NK-92 (cell line): ENCODE results near the gene XYLT1.
"Not testable (repeated sequence)": the region's sequence is repeated elsewhere in the genome, so short reads cannot be mapped to it uniquely, and the experiment has no call there.

Experiments
- DNase-seq: peaks from one replicate; lab custom pipeline; 2025; ENCODE audit not compliant: unreplicated experiment; lab: John Stamatoyannopoulos, UW

XYLT1 gene

DNA sequence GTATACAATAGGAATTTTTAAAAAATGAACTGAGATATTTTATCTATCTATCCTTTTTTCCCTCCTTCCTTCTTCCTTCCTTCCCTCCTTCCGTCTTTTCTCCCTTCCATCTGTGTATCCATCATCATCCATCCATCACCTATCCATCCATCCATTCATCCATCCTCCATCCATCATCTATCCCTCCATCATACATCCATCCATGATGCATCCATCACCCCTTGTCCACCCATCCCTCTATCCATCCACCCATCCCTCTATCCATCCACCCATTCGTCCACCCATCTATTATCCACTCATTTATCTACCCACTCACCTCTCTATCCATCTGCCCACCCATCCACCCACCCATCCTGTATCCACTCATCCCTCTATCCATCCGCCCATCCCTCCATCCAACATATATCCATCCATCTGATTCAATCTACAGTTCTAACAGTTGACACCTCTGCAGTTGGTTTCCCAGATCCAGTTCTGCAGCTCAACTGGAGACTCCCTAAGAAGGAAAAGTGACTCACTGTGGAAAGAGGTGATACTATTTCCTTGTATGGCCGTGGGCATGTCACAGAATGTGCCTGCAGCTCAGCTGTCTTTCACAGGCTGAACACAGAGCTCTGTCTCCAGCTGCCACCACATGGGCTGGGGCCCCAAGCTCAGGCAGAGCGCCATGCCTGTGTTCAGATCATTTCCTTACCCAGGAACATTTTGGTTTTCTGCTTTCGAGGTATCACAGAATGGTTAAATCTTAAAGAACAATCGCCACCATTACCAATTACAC, 130.8 kb downstream of the XYLT1 start:
- DNase-seq = no peak

DNA sequence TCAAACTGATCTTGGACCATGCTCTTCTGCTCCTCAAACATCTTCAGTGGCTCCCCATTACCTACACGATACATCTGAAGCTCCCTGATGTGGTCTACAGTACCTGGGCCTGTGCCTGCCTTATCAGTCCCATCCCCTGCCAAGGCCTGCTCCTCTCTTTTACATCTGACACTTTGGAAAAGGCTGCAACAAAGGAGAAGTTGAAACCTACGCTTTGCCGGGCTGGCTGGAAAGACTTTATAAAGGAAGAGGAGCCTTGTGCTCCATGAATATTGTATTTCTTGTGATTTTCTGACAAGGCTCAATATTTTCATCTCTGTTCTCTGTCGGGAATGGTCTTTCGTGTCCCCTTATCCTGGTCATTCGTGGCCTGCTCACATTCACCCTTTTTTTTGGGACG, 132.5 kb downstream of the XYLT1 start:
- DNase-seq = no peak

DNA sequence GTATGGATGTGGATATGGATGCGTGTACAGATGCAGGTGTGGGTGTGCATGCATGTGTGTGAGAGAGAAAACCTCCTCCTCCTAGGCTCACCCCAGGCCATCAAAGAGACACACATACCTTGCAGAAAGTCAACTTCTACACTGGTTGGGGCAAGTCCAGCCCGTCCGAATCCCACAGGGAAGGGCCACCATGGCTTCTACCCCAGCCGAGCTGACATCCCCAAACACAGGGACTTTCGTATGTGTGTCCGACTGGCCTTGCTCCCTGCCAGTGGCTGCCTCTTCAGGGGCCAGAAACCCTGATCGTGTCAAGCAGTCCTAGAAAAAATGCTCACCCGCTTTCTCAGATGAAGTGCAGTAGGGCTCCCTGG, 134.2 kb downstream of the XYLT1 start:
- DNase-seq = no peak

DNA sequence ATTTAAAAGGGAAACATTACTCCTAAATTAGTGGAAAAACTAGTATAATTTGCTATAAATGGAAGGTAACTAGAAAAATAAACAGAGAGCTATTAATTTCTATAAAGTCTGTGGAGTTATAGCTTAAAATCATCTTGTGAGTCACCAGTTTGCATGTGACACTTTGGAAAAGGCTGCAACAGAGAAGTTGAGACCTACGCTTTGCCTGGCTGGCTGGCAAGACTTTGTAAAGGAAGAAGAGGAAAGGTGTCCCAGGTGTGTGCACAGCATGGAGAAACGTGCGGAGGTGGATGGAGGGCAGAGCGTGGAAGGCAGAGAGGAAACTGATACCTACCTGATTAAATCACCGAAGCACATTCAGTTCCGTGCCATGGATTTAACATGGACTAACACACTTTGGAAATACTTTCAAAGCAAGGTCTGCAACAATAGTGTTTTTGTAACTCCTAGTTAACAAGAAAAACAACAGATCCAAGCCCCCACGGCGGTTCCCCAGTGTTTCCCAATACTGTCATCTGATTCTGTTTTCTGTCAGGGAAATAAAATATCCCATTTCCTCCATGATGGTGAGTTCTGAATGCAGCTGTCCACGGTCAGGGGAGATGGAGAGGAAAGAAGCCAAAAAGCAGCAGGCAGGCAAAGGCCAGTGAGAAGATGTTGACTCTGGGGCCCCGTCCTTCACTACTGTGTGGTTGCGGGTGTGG, 134.8 kb downstream of the XYLT1 start:
- no peak for DNase-seq

DNA sequence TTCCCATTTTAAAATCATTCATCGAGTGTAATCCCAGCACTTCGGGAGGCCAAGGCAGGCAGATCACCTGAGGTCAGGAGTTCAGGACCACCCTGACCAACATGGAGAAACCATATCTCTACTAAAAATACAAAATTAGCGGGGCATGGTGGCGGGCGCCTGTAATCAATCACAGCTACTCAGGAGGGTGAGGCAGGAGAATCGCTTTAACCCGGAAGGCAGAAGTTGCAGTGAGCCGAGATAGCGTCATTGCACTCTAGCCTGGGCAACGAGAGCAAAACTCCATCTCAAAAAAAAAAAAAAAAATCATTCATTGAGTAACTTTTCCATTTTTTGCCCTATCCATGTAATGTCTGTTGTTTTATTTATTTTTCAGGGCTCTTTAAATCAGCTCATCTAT, 135.4 kb downstream of the XYLT1 start:
- not testable (repeated sequence) for DNase-seq

DNA sequence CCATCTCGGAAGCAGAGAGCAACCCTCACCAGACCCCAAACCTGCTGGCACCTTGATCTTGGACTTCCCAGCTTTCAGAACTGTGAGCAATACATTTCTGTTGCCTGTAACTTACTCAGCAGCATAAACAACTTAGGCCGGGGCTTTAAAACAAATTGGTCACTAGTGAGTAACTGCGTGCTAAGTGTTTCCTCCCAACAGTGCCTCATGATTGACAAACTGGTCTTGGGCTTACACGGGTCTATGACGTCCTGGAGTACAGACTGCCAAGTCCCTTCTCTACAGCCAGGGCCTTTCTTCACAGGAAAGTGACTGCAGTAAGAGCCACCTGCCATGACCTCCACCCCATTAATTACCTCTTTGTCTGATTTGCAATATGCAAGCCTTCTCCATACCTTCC, 136.7 kb downstream of the XYLT1 start:
- no peak for DNase-seq

DNA sequence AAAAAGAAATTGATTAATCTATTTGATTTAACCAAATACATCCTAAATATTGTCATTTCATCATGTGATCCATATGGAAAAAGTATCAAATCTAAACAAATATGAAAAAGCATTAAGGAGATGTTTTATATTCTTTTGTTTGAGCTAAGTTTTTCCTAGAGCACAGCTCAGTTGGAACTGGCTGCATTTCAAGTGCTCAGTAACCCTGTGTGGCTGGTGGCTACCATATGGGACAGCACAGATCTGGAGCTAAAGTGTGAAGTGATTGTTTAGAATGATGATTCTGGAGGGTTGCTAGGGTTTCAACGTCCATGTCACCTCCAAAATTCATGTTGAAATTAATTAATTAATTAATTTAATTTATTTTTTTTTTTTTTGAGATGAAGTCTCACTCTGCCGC, 137.5 kb downstream of the XYLT1 start:
- no peak for DNase-seq

DNA sequence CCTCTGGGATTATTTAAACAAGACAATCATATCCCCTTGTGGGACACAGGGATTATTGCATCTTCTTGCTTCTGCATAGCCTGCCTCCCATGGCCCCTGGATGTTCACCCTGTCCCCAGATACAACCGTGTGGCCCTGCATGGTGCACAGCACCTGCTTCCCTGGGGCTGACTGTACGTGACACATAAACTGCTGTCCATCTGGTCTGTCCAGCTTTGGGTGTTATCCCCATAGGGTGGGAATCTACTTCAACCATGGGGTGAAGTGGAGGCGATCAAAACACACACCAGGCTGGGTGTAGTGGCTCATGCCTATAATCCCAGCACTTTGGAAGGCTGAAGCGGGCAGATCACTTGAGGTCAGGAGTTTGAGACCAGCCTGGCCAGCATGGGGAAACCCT, 138.8 kb downstream of the XYLT1 start:
- no peak for DNase-seq

DNA sequence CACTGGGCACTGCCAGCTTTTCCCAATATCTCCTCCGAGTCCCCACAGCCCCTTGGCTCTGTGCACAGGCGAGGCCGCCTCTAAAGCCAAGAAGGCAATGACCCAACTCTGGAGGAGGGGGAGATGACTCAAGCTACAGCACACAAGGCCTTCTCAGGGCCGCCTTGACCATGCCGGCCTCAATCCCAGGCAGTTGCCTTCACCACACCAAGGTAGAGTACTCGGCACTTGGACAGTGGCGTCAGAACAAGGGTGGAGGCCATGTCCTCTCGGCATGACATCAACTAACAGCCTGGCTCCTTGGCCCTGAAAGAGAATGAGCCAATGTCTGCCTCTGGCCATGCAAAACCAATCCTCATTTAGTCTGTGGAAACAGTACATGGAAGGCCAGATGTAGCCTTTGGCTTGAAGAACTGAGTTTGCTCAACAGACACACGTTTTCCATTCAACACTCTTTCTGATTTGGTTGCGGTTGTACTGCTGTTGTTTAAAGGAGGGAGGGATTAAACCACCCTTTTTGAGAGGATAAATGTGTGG, 139.6 kb downstream of the XYLT1 start:
- DNase-seq = no peak

DNA sequence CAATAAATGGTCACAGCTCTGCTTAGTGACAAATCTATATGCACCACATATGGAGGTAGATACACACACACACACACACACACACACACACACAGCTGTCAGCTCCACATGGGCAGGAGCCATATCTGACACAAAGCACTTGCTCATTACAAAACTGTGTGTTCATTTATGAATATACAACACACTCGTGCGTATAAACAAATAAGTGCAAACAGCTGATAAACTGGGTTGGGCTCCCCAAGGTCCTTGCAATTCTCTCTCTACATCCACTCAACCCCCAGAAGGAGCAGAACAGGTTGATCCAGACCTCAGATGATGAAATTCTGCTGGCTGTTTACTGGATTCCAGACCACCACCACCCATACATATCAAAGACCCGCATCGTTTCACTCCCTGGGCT, 140.7 kb downstream of the XYLT1 start:
- DNase-seq = no peak

DNA sequence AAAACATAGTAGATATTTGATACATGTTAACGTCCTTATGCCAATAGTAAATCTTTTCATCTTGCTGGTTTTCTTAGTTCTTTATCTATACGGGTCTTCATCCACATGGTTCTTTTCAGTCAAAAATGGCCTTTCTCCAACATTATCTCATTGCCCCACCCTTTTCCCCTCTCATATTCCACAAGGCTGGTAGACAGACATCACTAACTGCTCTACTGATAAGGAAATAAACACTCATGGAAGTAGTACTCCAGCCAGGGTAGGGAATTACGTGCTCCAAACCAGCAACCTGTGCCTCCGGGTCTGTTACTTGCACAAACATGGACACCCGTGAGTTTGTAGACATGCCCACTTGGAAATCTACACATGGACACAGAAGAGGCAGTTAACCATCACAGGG, 141.4 kb downstream of the XYLT1 start:
- no peak for DNase-seq

DNA sequence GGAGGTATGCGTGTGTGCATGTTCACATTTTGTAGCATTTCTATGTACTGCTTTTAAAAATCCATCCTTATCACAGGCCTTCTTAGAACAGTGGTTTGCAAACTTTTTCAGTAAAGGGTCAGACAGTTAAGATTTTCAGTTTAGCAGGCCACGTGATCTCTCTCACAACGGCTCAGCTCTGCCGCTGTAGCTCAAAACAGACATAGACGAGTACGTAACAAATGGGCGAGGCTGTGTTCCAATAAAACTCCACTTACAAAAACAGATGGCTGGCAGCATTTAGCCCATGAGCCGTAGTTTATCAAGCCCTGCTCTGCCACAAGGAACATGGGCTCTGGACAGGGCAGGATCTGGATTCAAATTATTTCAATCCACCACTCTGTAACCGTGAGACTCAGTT, 141.8 kb downstream of the XYLT1 start:
- DNase-seq = no peak

DNA sequence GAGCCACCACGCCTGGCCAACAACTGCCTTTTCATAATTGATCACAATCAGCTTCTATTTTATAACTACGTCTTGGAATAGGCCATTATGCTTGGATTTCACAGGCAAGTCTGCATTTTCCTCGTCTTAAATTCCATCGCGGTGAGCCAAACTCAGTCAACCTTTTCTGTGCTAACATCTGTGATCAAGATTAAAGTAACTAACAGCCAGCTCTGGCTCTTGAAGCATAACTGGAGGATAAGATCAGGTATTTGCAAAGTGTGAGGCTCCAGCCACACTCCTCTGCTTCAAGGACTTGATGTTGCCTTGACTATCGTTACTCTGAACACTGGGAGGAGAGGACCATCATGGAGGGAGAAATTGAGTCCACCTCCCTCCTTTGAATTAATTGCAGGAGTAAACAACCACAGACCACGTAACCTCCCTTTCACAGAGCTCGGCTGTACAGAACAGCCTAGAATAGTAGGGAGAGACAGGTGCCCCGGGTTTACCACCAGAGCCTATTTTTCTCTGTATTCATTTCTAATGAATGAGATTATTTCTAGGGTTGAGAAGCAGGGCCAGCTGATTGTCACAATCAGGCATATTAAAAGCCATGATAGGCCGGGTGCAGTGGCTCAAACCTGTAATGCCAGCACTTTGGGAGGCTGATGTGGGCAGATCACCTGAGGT, 143.0 kb downstream of the XYLT1 start:
- DNase-seq = no peak

DNA sequence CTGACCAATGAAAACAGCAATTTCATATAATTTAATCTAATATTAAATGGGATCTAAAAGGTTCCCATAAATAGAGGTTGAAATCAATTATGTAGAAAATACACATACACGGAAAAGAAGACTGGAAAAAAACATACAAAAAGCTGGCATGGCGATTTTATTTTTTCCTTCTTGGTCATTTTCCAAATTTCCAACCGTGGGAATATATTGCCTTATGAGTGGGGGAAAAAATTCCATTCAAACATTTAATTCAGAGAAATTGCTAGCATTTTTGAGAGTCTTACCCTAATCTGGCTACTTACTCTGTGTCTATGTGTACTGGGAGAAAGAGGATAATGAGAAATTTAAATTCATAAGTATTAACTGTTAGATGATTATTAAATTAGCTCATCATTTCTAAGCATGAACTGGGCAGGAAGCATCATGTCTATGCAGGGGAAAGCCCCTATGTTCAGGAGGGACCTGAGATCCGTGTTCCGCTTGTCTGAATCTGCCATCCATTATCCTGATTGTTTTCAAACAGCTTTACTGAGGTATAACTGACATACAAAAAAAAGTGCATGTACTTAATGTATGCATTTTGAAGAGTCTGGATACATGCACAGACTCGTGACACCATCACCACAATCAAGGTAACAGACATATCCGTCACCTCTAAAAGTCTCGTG, 145.2 kb downstream of the XYLT1 start:
- DNase-seq = no peak

DNA sequence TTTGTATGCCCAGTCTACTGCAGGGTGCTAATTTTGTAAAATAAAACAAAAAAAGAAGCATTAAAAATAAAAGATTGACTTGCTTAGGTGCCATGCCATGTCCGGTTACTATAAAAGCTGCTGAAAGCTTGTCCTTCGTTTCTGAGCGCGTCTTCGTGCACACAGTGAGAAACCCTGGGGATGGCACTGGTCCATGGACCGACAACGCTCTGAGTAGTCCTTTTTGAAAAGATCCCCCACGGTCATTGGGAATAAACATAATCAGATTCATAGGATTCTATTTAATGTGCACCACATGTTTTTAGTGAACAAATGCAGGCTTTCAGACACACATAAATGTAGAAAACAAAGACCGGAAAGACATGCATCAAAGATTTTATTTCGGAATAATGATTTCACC, 146.3 kb downstream of the XYLT1 start:
- no peak for DNase-seq

DNA sequence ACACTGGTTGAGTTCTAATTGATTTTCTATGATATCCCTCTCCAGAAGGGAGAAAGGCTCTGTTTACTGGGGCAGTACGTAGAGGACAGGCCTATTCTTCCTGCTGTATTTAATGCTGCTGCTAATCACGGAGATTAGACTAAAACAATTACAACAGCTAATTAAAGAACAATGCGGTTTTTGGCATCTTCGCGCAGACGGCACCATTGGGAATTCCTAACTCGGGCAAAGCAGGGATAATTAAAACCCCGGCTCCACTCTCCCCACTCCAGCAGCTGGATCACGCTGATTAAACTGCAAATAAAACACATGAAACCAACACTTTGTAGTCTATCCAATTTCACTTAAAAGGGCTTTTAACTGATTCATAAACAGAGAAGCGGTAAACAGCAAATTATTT, 147.6 kb downstream of the XYLT1 start:
- no peak for DNase-seq

DNA sequence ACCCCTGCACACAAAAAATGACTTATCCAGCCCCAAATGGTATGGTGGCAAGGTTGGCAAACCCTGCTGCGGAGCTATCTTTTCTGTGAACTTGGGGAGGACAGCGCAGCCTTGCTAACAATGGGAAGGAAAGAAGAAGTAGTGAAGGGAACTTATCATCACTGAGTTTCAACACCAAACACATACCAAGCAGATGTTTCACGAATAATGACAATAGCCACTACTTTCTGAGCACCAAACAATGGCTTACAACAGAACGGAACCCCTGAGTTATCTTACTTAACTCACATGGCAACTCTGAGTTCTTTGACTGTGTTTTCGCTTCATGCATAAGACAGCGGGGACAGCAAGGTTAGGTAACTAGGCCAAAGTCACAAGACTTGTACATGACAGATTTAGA, 148.9 kb downstream of the XYLT1 start:
- no peak for DNase-seq

DNA sequence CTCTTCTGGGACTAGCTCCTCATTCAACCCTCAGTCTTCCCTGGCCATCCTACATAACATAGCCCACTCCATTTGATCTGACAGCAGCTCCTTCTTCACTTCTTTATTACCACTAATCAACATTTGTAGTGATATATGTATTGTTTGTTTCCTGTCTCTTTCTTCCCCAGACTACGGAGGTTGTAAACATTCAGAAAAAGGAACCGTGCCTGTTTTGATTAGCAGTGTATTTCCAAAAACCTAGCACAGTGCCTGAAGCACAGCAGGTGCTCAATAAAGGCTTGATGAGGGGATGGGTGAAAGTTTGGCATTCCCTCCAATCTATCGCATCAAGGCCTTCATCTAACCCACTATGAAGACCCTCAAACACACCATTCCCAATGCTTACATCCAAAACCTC, 150.8 kb downstream of the XYLT1 start:
- no peak for DNase-seq

DNA sequence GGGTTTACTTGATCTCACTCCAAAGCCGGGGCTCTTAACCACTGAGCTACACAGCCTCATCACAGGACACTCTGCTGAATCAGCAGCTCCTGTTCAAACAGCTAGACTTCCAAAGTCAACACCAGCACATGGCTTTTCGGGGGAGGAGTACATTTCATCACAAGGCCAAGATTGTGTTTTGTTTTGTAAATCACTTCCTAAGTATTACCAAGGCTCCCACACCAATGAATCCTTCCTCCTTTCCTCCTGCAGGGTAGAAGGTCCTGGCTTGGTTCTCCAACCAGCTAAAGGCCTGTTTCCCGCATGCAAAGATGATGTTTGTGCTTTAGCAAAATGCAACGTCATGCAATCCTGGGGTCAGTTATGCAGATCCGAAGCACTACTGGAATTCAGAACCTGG, 152.5 kb downstream of the XYLT1 start:
- no peak for DNase-seq

DNA sequence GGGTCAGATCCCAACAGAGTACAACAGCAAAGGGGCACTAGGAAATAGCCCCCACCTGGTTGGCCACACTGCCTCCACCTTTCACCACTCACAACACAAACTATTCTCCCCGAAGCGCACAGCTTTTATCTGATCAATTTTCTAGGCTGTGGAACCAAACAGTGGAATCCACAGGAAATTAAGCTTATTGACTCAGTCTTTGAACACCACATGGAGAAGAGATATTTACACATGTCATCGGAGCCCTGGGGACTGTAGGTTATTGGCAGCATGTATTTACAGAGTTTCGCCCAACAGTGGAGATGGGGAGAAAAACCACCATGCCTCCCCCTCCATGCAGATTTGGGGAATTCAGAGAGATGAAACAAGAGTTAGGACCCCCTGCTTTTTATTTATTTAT, 154.8 kb downstream of the XYLT1 start:
- no peak for DNase-seq

DNA sequence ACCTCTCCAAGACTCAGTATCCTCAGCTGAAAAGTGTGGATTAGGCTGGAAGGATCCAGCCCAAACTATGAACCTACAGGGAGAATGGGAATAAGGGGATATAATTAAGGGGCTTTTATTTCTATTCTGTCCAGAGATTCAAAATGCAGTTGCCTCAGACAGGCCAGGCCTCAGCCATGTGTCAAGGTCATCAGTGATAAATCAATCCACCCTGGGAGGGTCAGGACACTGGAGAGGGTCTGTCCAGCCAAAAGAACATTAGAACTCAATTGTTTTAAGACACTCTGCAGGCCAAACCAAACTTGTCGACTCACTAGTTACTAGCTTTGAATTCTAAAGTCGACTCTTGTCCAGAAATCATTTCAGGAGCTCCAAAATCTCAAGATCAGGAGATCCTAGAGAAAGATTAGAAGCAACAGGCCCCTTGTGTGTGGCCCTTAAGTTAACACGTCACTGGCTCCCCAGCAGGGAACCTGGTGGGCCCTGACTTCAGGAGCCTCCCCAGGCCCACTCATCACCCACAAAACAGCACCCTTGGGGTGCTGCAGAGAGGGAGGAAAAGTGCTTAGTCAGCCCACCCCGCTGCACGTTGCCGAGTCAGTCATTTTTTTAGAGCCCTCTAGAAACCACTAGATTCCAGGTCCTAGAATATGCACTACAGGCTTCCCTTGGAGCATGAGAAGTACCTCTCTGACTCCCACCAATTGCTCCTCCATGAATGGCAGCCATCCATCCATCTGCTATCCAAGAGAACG, 156.8 kb downstream of the XYLT1 start:
- DNase-seq = no peak
